ENCODE measurements around the gene TBC1D14.

Gene TBC1D14

DNA sequence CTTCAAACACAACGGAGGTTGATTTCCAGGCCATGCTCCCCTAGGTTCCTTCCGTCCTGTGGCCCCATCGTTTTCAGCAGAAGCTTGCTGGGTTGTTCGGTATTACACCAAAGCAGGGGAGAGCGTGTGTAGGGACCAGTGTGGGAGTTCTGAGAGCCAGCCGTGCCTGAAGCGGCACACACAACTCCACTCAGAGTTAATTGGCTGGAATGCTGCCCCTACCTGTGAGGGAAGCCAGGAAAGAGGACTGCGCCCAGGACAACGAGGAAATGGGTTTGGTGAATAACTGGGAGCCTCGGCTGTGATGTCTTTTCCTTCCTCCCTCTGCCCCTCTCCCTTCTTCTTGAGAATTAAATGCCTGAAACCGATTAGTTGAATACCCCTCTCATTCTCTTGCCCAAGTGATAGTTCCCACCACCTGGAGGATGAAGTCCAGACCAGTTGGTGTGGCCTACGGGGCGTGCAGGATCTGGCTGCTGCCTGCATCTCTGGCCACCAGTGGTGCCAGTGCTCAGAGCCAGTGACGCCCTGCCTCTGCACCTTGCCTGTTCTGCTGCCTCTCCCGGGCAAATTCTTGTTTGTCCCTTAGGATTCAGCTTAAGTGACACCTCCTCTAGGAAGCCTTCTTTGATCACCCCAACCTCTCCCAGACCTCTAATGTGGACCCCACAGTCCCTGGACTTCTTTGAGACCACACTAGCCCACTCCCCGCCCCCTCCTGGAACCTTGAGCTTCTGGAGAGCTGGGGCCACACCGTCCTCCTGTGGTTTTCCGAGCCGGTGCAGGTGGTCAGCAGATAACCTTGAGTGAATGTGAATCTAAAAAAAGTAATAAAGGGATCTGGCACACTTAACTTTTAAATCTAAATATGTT, 33.6 kb downstream of the TBC1D14 start:
- DNase-seq (ENCODE audit: low read depth in 1 of 2, low spot score in 1 of 2): no peak
- no peak for TF ChIP-seq JUND (IDR thresholded peaks at IDR 0.05; ENCODE audit: low read depth)
- in situ Hi-C loops (cut with HindIII; ENCODE audit: low pct_unique_long_range_greater_than_20kb, low sequenced_read_pairs): no loop called here

DNA sequence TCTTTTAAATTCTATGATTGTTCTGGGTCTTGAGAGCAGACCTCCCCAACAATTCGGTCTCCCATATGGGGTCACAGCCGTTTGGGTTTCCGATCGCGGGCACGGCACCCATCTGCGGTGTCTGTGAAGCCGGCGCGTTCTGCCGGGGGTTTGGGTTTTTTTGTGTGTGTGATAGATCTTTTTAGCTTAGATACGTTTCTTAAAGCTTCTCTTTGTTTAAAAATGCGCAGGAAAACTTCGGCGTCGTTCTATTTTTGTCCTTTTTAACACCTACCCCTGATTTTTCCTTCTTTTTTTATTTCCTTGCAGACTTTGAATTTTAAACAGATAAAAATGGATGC, 34.2 kb downstream of the TBC1D14 start:
- in situ Hi-C loops (cut with HindIII; ENCODE audit: low pct_unique_long_range_greater_than_20kb, low sequenced_read_pairs): no loop called here
- TF ChIP-seq JUND (IDR thresholded peaks at IDR 0.05; ENCODE audit: low read depth): no peak
- DNase-seq (ENCODE audit: low read depth in 1 of 2, low spot score in 1 of 2): no peak

DNA sequence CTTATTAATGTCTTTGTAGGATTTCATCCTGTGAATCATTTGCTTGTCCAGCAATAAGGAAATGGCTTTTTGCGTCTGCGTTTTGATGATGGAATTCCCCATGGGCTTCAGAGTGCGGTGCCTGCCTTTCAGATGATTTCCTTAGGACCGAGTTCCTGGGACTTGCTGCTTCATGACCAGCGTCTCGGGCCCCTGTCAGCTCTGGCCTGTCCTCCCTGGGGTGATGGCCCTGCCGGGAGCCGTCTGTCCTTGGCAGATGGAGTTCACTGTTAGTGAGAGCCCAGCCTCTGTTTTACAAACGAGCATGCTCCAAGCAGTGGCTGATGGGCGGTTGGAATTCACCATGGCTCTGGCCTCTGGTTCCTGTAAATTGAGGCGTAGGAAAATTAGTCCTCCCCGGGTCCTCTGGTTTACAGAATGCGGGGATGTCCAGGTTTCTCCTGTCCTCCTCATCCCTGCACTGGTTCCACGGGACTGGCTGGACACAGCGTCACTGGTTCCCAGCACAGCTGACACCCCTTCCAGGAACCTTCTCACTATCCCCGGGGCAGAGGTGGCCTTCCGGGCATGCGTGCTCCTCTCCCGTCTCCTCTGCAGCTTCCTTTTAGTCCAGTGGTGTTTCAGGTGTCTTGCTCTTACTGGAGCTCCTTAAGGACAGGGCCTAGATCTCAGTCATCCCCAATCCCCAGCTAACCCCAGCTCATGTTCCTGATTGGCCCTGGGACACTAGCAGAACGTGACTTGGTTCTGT, 34.9 kb downstream of the TBC1D14 start:
- no peak for DNase-seq (ENCODE audit: low read depth in 1 of 2, low spot score in 1 of 2)
- in situ Hi-C loops (cut with HindIII; ENCODE audit: low pct_unique_long_range_greater_than_20kb, low sequenced_read_pairs): no loop called here

GRCh38 chr4:6945052-6945409, 35.4 kb downstream of the TBC1D14 start:
- in situ Hi-C loops (cut with HindIII; ENCODE audit: low pct_unique_long_range_greater_than_20kb, low sequenced_read_pairs): no loop called here
- no peak for TF ChIP-seq JUND (IDR thresholded peaks at IDR 0.05; ENCODE audit: low read depth)
- DNase-seq (ENCODE audit: low read depth in 1 of 2, low spot score in 1 of 2): no peak

More for the DNA sequence above, 34.9 kb downstream of the TBC1D14 start:
- no peak for TF ChIP-seq JUND (IDR thresholded peaks at IDR 0.05; ENCODE audit: low read depth)

DNA sequence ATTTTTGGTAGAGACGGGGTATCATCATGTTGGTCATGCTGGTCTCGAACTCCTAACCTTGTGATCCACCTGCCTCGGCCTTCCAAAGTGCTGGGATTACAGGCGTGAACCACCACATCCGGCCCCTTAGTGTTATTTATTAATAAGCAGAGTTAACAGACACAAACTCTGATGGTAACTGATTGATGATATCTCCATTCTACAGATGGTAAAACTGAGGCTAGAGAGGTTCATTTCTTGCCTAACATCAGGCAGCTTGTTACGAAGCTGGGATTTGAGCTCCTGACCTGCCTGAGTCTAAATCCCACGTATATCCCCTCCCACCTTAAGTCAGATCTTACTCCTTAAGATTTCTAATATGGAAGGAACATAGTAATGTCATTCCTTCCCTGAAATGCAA, 36.9 kb downstream of the TBC1D14 start:
- in situ Hi-C loops (cut with HindIII; ENCODE audit: low pct_unique_long_range_greater_than_20kb, low sequenced_read_pairs): no loop called here
- no peak for DNase-seq (ENCODE audit: low read depth in 1 of 2, low spot score in 1 of 2)
- TF ChIP-seq JUND (IDR thresholded peaks at IDR 0.05; ENCODE audit: low read depth): no peak

DNA sequence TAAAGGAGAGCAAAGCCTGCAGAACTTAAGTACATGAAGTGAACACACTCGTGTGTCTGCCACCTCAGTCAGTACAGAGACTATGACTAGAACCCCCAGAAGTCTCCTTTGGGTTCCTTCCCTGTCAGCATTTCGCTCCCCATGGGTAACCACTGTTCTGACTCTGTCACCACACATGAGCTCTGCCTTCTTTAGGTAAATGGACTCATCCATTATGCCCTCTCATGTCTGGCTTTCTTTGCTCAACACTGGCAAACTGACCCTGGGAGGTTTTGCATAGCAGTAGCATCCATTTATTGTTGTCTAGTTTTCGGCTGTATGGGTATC, 38.5 kb downstream of the TBC1D14 start:
- in situ Hi-C loops (cut with HindIII; ENCODE audit: low pct_unique_long_range_greater_than_20kb, low sequenced_read_pairs): no loop called here
- no peak for TF ChIP-seq JUND (IDR thresholded peaks at IDR 0.05; ENCODE audit: low read depth)
- DNase-seq (ENCODE audit: low read depth in 1 of 2, low spot score in 1 of 2): no peak

- in situ Hi-C loops (cut with HindIII; ENCODE audit: low pct_unique_long_range_greater_than_20kb, low sequenced_read_pairs): no loop called here
- DNase-seq (ENCODE audit: low read depth in 1 of 2, low spot score in 1 of 2): no peak
- TF ChIP-seq JUND (IDR thresholded peaks at IDR 0.05; ENCODE audit: low read depth): no peak
Measured at GRCh38 chr4:6951880-6952381, 42.3 kb downstream of the TBC1D14 start.

DNA sequence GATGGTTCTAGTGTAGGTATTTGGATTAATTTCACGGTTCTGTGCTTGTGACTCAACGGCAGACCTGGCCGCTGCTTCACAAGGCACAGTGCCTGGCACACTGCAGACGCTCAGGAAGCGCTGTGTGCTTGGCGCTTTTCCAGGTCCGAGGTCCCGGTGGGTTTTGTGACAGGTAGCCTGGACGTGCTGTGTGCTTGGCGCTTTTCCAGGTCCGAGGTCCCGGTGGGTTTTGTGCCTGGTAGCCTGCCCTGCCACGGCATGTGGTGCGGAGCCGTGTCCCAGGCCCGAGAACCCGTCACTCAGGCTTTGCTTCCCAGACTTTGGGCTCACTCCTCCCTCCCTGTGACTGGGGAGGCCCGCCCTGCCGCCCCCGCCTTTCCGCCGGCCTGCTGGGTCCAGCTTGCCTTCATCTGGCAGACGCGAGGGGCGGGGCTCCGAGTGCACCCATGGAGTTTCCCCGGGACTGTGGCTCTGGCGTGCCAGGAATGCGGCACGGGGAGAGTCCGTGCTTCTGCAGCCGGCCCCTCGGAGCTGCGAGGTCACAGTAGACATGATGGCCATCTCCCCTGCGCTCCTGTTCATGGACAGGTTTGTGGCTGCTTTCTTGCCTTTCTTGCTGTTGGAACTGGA, 44.2 kb downstream of the TBC1D14 start:
- in situ Hi-C loops (cut with HindIII; ENCODE audit: low pct_unique_long_range_greater_than_20kb, low sequenced_read_pairs): no loop called here
- DNase-seq (ENCODE audit: low read depth in 1 of 2, low spot score in 1 of 2): peak; percentile 53 to 92
- TF ChIP-seq JUND (IDR thresholded peaks at IDR 0.05; ENCODE audit: low read depth): no peak

GRCh38 chr4:6955261-6955911, 45.8 kb downstream of the TBC1D14 start:
- TF ChIP-seq JUND (IDR thresholded peaks at IDR 0.05; ENCODE audit: low read depth): no peak
- peak in 1 of 2 experiments; percentile 83 for DNase-seq (ENCODE audit: low read depth in 1 of 2, low spot score in 1 of 2)
- in situ Hi-C loops (cut with HindIII; ENCODE audit: low pct_unique_long_range_greater_than_20kb, low sequenced_read_pairs): no loop called here

DNA sequence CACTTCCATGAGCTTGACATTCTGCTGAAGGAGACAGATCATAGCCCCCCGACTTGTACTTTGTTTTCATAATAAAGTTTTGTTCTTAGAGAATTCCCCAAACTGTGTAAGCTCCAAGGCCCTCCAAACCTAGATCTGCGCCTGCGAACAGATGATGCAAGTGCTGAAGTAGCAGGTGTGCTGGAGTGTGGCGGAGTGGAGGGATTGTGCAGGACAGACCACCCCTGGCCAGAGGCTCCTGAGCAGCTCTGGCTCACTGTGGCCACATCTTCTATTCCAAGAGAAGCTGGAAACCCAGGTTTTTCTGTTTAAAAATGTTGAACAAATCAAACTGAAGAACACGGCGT, 46.4 kb downstream of the TBC1D14 start:
- TF ChIP-seq JUND (IDR thresholded peaks at IDR 0.05; ENCODE audit: low read depth): no peak
- in situ Hi-C loops (cut with HindIII; ENCODE audit: low pct_unique_long_range_greater_than_20kb, low sequenced_read_pairs): no loop called here
- no peak for DNase-seq (ENCODE audit: low read depth in 1 of 2, low spot score in 1 of 2)

DNA sequence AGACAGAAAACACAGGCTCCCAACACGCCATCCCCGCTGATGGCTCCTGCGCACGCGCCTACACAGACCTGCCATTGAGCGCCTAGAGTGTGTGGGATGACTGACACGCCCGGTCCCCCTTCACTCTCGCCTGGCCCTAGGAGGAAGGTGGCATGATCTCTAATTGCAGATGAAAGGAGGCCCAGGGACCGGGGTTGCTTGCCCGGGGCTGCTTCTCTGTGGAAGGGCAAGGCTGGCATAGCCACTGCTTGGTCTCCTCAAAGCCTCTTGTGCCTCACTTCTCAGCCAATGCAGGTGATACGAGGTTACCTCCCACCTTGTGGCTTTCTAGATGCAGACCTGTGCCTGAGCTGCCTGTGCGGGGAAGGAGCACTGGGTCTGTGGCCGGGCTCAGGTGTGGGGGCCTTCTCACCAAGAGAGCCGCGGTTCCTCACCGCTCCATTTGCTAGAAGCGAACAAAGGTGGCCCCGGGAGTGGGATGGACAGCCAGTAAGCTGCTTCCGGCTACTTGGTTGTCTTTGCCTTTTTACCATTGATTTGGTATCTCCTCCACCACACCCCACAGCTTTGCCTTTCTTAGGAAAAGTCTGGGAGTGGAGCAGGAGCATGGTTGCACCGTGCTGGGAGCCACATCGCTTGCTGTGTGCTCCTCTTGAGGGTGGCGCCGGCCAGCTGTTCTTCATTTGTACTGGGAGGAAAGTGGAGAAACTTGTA, 47.0 kb downstream of the TBC1D14 start:
- in situ Hi-C loops (cut with HindIII; ENCODE audit: low pct_unique_long_range_greater_than_20kb, low sequenced_read_pairs): no loop called here
- TF ChIP-seq JUND (IDR thresholded peaks at IDR 0.05; ENCODE audit: low read depth): no peak
- no peak for DNase-seq (ENCODE audit: low read depth in 1 of 2, low spot score in 1 of 2)

DNA sequence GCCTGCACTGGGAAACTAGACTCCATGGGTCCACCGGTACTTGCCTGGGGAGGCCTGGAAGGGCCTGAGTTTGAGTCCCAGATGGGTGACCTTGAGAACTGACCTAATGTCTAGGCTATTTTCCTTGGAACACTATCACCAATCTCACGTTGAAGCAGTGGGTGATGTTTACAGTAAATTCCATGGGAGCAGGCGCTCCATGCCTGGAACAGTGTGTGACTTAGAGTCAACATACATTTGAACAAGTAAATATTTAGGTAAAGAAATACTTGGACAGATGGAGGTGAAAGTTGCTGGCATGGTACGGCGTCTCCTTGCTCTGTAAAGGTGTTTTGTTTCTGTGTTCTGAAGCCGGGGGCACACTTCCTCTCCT, 47.5 kb downstream of the TBC1D14 start:
- in situ Hi-C loops (cut with HindIII; ENCODE audit: low pct_unique_long_range_greater_than_20kb, low sequenced_read_pairs): no loop called here
- no peak for TF ChIP-seq JUND (IDR thresholded peaks at IDR 0.05; ENCODE audit: low read depth)
- DNase-seq (ENCODE audit: low read depth in 1 of 2, low spot score in 1 of 2): peak in 1 of 2 experiments; percentile 75

All from T47D (cell line).